Activated naive CD4-positive, alpha-beta T cell treated with anti-CD3 and anti-CD28 coated beads, Interleukin-2, amount 10 ng/mL, durations not matched to agents 7 days and 5 days (primary cell): ENCODE measurements around the gene BTD.

ENCODE experiments used
- CTCF ChIA-PET: fragments of 350-600 bp; sonication (Branson Sonifier 250); formaldehyde crosslinking; loops from one replicate; lab custom pipeline; 2021; ENCODE audit warnings: antibody characterized with exemption; lab: Charles Lee
- DNase-seq: peaks from one replicate; pipeline ENCODE4 v3.0.0-alpha.2; 2020
- H3K27ac Mint-ChIP-seq: one replicate; pipeline ENCODE4 v1.8.0; 2021; ENCODE audit warnings: mild to moderate bottlenecking, moderate library complexity, mixed read lengths
- H3K27me3 Mint-ChIP-seq: one replicate; pipeline ENCODE4 v1.8.0; 2021; ENCODE audit warnings: mild to moderate bottlenecking, mixed read lengths
- H3K36me3 Mint-ChIP-seq: one replicate; pipeline ENCODE4 v1.8.0; 2021; ENCODE audit warnings: mixed read lengths
- H3K4me1 Mint-ChIP-seq: one replicate; pipeline ENCODE4 v1.8.0; 2021; ENCODE audit warnings: mixed read lengths
- H3K4me3 Mint-ChIP-seq: one replicate; pipeline ENCODE4 v1.8.0; 2021; ENCODE audit warnings: mild to moderate bottlenecking, moderate library complexity, mixed read lengths
- H3K9me3 Mint-ChIP-seq: one replicate; pipeline ENCODE4 v1.8.0; 2021; ENCODE audit warnings: mixed read lengths

BTD gene

DNA sequence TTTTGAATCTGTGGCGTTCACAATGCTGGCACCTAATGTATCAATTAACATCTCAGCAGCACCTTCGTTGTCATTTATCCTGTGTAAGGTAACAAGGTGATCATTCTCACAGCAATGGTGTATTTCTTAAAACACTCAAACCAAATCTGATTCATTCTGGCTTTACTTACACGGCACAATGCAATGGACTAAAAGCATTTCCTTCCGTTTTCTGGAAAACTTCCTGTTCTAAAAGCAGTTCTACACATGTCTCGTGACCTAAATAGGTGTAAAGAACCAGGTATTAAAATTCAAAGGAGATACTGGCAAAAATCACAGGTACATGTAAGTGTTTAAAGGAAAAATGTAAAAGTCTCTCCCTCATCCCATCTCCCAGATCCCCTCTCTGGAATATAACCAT lies 77.8 kb downstream of the BTD start:
- Mint-ChIP-seq H3K4me3 (no peak overlapping the region), H3K9me3 (no peaks in the 10 kb centered on the region), H3K27me3 (no peaks in the 10 kb centered on the region), H3K4me1 (no peaks in the 10 kb centered on the region), H3K27ac (no peak overlapping the region), H3K36me3 (peaks cover 25% of the 10 kb centered on the region)
- DNase-seq: no peak
- CTCF ChIA-PET: no interaction called here

DNA sequence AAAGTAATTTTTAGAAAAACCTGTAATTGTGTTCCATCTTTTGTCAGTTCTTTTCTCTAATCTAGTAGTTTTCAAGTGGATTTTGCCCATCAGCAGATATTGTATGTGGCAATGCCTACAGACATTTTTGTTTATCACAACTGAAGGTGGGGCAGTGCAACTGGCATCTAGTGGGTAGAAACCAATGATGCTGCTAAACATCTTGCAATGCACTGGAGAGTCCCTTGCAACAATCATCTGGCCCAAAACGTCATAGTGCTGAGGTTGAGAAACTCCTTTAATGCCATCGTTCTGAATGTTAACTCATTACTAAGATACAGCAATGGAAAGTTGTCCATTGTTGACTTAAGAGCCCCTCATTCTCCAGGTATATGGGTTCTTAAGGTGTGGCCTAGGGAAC lies 80.1 kb downstream of the BTD start:
- Mint-ChIP-seq H3K36me3 (peaks cover 43% of the 10 kb centered on the region), H3K27ac (no peak overlapping the region), H3K27me3 (no peaks in the 10 kb centered on the region), H3K4me1 (no peaks in the 10 kb centered on the region), H3K9me3 (no peaks in the 10 kb centered on the region), H3K4me3 (no peak overlapping the region)
- DNase-seq: no peak
- CTCF ChIA-PET: no interaction called here

DNA sequence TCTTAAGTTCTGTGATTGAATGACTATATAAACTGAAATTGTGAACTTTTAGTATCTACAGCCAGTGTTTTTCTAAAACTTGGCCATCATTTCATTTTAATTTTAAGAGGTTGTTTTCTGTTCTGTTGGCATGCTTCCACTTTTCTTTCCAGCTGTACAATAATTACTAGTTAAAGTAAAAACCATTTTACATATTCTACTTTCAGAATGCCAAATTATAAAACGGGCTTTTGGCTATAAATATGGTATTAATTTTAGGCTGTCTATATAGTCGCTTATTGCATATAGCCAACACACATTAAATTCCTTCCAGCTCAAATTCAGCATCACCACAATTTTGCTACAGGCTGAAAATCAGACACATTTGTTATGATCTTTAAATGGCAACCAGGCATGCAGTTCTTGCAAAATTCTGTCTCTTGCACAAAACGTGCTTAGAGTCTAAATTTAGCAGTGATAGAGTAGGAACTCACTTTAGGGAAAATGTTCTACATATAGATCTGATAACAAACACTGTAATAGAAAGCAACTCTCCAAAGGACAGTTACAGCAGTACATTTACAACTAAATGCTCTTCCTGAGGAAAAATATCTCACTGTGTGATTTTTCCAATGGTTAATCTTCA lies 81.1 kb downstream of the BTD start:
- DNase-seq: no peak
- Mint-ChIP-seq H3K4me1 (no peaks in the 10 kb centered on the region), H3K9me3 (no peaks in the 10 kb centered on the region), H3K36me3 (peaks cover 40% of the 10 kb centered on the region), H3K4me3 (no peak overlapping the region), H3K27me3 (no peaks in the 10 kb centered on the region), H3K27ac (no peak overlapping the region)
- CTCF ChIA-PET: no interaction called here

DNA sequence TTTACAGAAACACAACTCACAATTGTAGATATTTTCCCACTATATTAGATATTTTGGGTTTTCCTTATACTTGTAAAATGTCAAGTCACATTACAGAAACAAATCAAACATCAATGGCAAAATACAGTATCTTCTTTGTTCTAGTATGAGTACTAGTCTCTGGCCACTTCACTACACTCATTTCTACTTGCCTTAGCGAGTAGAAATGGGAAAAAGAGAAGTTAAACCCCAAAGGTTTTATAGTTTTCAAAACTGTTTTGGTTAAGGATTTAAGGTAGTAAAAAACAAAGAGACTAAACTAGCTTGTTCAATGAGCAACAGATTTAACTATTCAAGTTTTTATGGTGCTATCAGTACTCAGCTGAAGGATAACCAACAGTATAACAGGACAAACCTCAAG lies 81.7 kb downstream of the BTD start:
- no peak overlapping the region for H3K4me3 Mint-ChIP-seq
- peaks cover 38% of the 10 kb centered on the region for H3K36me3 Mint-ChIP-seq
- H3K9me3 Mint-ChIP-seq: no peaks in the 10 kb centered on the region
- no peak overlapping the region for H3K27ac Mint-ChIP-seq
- no peaks in the 10 kb centered on the region for H3K27me3 Mint-ChIP-seq
- H3K4me1 Mint-ChIP-seq: no peaks in the 10 kb centered on the region
- no peak for DNase-seq
- CTCF ChIA-PET: no interaction called here

DNA sequence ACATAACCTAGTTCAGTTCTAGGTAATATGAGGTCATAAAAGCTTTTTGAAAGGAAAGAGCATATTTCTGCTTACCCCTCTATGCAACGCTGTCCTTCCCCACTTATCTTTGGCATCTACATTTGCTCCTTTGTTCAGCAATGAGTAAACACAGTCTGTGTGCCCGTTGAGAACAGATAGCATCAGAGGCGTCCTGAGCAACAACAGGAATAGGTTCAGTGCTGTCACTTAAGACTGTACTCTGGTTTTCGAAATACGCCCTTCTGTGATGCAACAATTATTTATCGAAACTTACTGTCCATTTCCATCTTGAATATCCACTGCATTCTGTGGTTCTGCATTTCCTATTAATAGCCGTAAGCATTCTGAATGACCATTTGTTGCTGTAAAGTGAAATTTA lies 84.4 kb downstream of the BTD start:
- Mint-ChIP-seq H3K4me3 (no peak overlapping the region), H3K9me3 (no peaks in the 10 kb centered on the region), H3K36me3 (peaks cover 42% of the 10 kb centered on the region), H3K27ac (no peak overlapping the region), H3K27me3 (no peaks in the 10 kb centered on the region), H3K4me1 (no peaks in the 10 kb centered on the region)
- CTCF ChIA-PET: no interaction called here
- DNase-seq: no peak

DNA sequence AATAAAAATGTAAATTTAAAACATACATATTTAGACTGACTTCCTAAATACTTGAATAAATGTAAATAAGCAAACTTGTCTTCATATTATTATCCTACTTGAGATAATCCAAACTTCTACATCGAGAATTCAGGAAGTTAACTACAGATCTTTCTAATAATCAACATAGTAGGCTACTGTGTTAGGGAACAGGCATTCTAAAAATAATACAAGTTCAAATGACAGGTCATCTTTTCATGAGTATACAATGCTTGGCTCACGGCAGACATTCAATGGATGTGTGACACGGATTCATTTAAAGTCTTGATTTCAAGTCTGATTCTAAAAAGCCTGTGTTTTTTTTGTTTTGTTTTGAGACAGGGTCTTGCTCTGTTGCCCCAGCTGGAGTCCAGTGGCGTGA lies 88.7 kb downstream of the BTD start:
- Mint-ChIP-seq H3K27ac (no peak overlapping the region), H3K4me1 (no peaks in the 10 kb centered on the region), H3K9me3 (no peaks in the 10 kb centered on the region), H3K27me3 (no peaks in the 10 kb centered on the region), H3K4me3 (no peak overlapping the region), H3K36me3 (peaks cover 37% of the 10 kb centered on the region)
- CTCF ChIA-PET: interaction anchor here (0.7 to 1.6 kb wide), 3 partner anchors 10 to 122 kb away, joined by 3 to 4 read pairs (median 3); no protein-coding TSS in a partner anchor
- no peak for DNase-seq

DNA sequence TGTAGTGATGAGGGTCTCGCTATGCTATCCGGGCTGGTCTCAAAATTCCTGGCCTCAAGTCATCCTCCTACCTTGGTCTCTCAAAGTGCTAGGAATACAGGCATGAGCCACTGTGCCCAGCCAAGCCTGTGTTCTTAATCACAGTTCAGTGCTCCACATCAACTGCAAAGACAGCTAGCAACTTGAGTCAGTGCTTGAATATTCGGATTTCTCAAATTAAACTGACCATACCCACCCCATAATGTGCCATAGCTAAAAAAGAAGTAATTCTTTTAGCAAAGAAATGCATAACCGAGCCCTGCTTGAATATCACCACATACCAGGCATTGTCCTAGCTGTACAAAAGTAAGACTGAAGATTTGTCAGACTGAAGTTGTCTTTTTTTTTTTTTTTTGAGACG lies 89.2 kb downstream of the BTD start:
- Mint-ChIP-seq H3K36me3 (peaks cover 38% of the 10 kb centered on the region), H3K4me3 (no peak overlapping the region), H3K27ac (no peak overlapping the region), H3K27me3 (no peaks in the 10 kb centered on the region), H3K9me3 (no peaks in the 10 kb centered on the region), H3K4me1 (no peaks in the 10 kb centered on the region)
- CTCF ChIA-PET: interaction anchor here (0.7 to 1.6 kb wide), 4 partner anchors 10 to 121 kb away, joined by 3 to 4 read pairs (median 3); no protein-coding TSS in a partner anchor
- DNase-seq: no peak

DNA sequence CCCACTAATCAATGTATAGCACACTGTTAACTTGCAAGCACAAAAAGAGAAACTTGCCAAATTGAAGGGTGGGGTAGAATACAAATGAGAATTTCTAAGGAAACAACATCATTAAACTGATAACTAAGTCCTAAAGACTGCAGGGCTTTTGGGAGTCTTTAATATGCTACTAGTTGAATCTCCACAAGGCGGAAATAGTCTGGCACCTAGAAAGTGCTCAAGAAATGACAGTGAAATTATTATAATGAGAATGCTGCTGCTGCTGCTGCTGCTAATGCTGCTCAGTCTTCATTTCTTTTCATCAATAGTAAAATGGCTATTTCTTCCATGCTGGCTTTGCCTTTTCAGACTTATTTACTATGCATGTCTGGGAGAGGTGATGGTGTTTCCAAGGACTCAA lies 91.8 kb downstream of the BTD start:
- Mint-ChIP-seq H3K27me3 (no peaks in the 10 kb centered on the region), H3K36me3 (peaks cover 40% of the 10 kb centered on the region), H3K9me3 (no peaks in the 10 kb centered on the region), H3K4me1 (no peaks in the 10 kb centered on the region), H3K27ac (no peak overlapping the region), H3K4me3 (no peak overlapping the region)
- DNase-seq: no peak
- CTCF ChIA-PET: no interaction called here

DNA sequence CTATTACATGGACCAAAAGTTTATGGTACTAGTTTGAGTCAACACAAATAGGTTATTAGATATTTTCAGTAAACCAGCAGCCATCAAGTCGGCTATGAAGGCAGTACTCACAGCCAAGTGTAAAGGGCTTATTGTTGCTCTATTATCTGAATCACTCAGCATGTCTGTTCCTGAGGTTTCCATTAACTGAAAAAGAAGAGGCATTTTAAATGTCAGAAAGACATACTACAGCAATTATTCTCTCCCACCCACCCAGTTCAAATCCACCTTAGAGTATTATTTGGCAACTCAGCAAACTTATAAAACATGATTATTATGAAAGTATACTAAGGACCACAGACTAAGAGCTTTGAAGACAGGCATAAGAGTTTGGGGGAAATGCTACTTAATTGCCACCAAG lies 93.1 kb downstream of the BTD start:
- no peaks in the 10 kb centered on the region for H3K27me3 Mint-ChIP-seq
- H3K27ac Mint-ChIP-seq: no peak overlapping the region
- CTCF ChIA-PET: interaction anchor here (0.7 kb wide), 1 partner anchor 32 kb away, joined by 3 read pairs; no protein-coding TSS in a partner anchor
- no peak for DNase-seq
- no peaks in the 10 kb centered on the region for H3K4me1 Mint-ChIP-seq
- H3K9me3 Mint-ChIP-seq: no peaks in the 10 kb centered on the region
- no peak overlapping the region for H3K4me3 Mint-ChIP-seq
- peaks cover 45% of the 10 kb centered on the region for H3K36me3 Mint-ChIP-seq
